ENCODE results near the gene MCM3. TPM values are rescaled to one million over a fixed set of nuclear protein-coding genes. Genes with fewer than 3 reads are reported as not detected.

The MCM3 gene
- total RNA-seq, 1 donor from 2014 or later = 20.1 TPM

DNA sequence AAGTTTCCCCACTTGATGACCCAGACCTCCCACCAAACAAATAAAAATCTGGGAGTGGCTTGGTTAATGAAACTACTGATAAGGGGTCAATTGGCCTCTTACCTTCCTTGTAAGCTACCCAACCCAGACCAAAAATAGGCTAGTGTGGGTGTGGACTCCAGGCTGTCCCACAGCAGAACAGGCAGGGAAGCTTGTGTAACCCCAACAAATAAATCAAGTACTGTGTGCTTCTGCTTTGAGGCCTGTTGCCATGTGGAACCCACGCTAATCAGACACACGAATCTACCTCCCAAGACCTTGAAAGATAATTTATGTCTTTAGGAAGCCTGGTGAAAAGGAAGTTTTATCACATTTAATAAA lies 43.7 kb upstream of the MCM3 start:
- TF ChIP-seq, protein P1, sequence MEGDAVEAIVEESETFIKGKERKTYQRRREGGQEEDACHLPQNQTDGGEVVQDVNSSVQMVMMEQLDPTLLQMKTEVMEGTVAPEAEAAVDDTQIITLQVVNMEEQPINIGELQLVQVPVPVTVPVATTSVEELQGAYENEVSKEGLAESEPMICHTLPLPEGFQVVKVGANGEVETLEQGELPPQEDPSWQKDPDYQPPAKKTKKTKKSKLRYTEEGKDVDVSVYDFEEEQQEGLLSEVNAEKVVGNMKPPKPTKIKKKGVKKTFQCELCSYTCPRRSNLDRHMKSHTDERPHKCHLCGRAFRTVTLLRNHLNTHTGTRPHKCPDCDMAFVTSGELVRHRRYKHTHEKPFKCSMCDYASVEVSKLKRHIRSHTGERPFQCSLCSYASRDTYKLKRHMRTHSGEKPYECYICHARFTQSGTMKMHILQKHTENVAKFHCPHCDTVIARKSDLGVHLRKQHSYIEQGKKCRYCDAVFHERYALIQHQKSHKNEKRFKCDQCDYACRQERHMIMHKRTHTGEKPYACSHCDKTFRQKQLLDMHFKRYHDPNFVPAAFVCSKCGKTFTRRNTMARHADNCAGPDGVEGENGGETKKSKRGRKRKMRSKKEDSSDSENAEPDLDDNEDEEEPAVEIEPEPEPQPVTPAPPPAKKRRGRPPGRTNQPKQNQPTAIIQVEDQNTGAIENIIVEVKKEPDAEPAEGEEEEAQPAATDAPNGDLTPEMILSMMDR (IDR thresholded peaks at IDR 0.05; ENCODE audit: borderline replicate concordance) = no peak
- H3K4me3 ChIP-seq = no peak overlapping the region
- no peak overlapping the region for H3K27ac ChIP-seq (replicated peaks)
- no peaks in the 10 kb centered on the region for H3K27me3 ChIP-seq (ENCODE audit: low read depth)
- H3K36me3 ChIP-seq = no peaks in the 10 kb centered on the region
- intact Hi-C loops (cut with micrococcal nuclease) = no loop called here
- H3K4me1 ChIP-seq = no peaks in the 10 kb centered on the region
- no peaks in the 10 kb centered on the region for H3K9me3 ChIP-seq (replicated peaks)
- no peak for DNase-seq

DNA sequence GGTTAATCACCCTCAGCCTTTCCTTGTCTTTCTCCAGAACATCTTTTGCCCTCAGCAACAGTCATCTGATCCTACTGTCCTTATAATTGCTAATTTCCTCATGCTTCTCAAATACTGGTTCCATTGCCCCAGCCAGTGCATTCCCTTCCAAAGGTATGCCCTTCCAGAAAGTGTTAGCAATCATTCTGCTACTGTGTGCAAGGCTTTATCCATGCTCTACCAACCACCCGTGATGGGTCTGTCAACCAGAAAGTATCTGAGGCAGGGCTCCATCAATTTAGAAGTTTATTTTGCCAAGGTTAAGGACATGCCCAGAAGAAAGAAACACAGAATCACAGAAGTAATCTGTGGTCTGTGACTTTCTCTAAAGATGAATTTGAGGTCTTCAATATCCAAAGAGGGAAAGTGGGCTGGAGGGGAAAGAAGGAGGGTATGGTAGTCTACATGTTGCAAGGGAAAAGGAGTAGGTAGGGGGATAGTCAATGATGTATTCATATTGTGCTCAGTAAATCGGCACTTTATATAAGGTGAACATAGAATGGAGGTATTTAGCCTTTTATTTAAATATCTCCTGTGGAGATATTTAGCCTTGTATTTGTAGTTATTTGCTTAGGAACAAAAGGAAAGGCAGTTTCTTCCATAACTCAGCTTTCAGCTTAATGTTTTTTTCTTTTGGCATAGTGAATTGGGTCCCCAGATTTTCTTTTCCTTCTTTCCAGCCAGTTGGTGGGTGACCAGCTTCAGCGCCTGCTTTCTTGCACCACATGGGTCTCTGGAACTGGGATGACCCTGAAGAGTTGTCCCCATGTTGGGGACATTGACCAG lies 42.2 kb upstream of the MCM3 start:
- Histone ChIP-seq H3K27me3 (ENCODE audit: low read depth) (no peaks in the 10 kb centered on the region), H3K36me3 (no peaks in the 10 kb centered on the region), H3K9me3 (replicated peaks) (no peaks in the 10 kb centered on the region), H3K4me3 (no peak overlapping the region), H3K27ac (replicated peaks) (no peak overlapping the region), H3K4me1 (no peaks in the 10 kb centered on the region)
- TF ChIP-seq, protein P1 (IDR thresholded peaks at IDR 0.05; ENCODE audit: borderline replicate concordance) = no peak
- intact Hi-C loops (cut with micrococcal nuclease) = no loop called here
- no peak for DNase-seq

DNA sequence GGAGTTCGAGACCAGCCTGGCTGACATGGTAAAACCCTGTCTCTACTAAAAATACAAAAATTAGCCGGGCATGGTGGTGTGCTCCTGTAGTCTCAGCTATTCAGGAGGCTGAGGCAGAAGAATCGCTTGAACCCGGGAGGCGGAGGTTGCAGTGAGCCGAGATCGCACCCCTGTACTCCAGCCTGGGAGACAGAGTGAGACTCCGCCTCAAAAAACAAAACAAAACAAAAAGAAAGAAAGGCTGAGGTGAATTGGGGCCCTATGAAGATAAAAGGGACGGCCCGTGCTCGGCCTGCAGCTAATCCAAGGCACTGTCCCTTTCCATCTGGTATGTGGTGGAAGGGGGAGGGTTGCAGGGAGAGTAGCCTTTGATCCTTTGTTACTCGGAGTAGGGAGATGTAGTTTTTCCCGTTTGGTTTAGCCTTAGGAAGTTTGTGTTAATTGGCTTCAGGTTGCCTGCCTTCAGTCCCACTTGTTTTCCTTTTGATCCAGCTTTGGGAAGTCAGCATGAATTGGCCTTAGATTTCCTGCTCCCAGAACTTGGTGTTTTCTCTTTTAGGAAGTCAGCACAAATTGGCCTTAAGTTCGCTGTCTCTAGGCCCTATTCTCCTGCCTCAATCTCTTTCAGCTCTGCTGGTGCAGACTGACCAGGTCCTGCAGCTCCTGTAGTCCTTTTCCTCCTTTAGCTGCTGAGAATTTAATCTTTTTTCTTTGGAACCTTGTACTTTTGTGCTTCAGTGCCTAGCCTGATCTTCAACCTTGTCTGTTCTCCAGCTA lies 41.3 kb upstream of the MCM3 start:
- H3K9me3 ChIP-seq (replicated peaks) = no peaks in the 10 kb centered on the region
- no peaks in the 10 kb centered on the region for H3K27me3 ChIP-seq (ENCODE audit: low read depth)
- no peaks in the 10 kb centered on the region for H3K36me3 ChIP-seq
- H3K4me1 ChIP-seq = no peaks in the 10 kb centered on the region
- TF ChIP-seq, protein P1 (IDR thresholded peaks at IDR 0.05; ENCODE audit: borderline replicate concordance) = no peak
- DNase-seq = no peak
- H3K27ac ChIP-seq (replicated peaks) = no peak overlapping the region
- intact Hi-C loops (cut with micrococcal nuclease) = no loop called here
- no peak overlapping the region for H3K4me3 ChIP-seq

DNA sequence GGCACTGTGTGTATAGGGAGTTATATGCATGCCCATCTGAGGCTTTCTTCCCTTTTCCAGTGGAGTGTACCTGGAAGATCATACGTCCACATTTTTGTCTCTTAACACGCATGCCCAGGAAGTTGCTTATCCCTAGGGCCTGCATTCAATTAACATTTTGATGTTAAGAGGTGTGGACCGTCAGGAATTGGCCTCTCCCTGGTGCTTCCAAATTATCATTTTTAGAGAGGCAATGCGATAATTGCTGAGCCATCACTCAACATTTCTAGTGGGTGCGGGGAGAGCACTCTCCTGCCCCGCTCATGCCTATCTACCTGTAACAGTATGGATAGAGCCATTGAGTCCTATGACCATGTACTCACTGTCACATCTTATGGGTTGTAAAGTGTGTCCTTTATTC lies 39.6 kb upstream of the MCM3 start:
- DNase-seq = no peak
- TF ChIP-seq, protein P1 (IDR thresholded peaks at IDR 0.05; ENCODE audit: borderline replicate concordance) = no peak
- Histone ChIP-seq H3K4me1 (no peaks in the 10 kb centered on the region), H3K27ac (replicated peaks) (no peak overlapping the region), H3K27me3 (ENCODE audit: low read depth) (no peaks in the 10 kb centered on the region), H3K36me3 (no peaks in the 10 kb centered on the region), H3K9me3 (replicated peaks) (no peaks in the 10 kb centered on the region), H3K4me3 (no peak overlapping the region)
- intact Hi-C loops (cut with micrococcal nuclease) = no loop called here

DNA sequence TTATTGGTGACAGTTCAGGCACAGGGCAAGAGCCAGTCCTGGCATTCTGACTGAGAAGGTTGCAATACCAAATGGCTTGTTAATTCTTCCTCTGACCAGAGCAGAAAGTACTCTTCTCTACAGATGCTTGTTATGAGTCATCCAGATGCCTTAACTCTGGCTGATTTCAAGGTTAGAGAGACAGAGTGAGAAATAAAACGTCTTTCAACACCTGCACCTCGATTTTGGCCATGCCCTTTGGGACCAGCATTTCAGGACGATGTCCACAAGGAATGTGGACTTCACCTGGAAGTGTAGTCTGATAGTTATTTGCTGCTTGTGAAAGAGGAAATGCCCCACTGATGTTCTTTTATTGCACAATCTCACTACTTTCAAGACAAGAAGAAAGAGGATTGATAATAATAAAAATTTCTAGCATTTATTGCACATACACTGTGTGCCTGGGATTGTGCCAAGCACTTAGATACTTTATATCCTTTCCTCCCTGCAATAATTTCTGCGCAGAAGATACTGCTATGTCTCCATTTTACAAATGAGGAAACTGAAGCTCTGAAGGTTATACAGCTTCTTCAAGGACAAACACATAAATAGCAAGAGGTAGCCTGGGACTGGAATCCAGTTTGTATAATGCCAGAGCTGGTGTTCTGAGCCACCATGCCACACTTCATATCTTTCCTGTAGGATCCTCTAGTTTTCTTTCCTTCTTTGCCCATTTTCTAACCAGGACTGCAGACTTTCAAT lies 33.5 kb upstream of the MCM3 start:
- no peak overlapping the region for H3K4me3 ChIP-seq
- no peaks in the 10 kb centered on the region for H3K9me3 ChIP-seq (replicated peaks)
- no peak for DNase-seq
- peaks cover 4% of the 10 kb centered on the region for H3K4me1 ChIP-seq
- no peaks in the 10 kb centered on the region for H3K27me3 ChIP-seq (ENCODE audit: low read depth)
- intact Hi-C loops (cut with micrococcal nuclease) = no loop called here
- H3K36me3 ChIP-seq = no peaks in the 10 kb centered on the region
- TF ChIP-seq, protein P1 (IDR thresholded peaks at IDR 0.05; ENCODE audit: borderline replicate concordance) = no peak
- no peak overlapping the region for H3K27ac ChIP-seq (replicated peaks)
